SK-N-SH (cell line): ENCODE measurements around the gene TRPV2. TPM values are rescaled to one million over a fixed set of nuclear protein-coding genes. Genes with fewer than 3 reads are reported as not detected.

Source experiments
- CTCF ChIA-PET: fragments of 300-600, 350-600 bp; formaldehyde crosslinking; extraction: SDS; loops from one replicate; lab custom pipeline; 2021; lab: Yijun Ruan, JAX
- POLR2A ChIA-PET: fragments of 350-600 bp; sonication (Branson Sonifier 250); formaldehyde crosslinking; extraction: SDS; loops from one replicate; lab custom pipeline; 2020; ENCODE audit warnings: antibody characterized with exemption, inconsistent platforms; lab: Yijun Ruan, JAX
- DNase-seq: peaks from one replicate; pipeline ENCODE4 v3.0.0; 2012
- H2AFZ ChIP-seq: fragments of 200-600 bp; sonication (generic); 2 replicates; pipeline ENCODE4 v1.8.1; 2016; ENCODE audit warnings: antibody characterized with exemption, mild to moderate bottlenecking, low read depth
- H3F3A ChIP-seq: fragments of 200-600 bp; sonication (generic); replicated peaks from 2 replicates; pipeline ENCODE3; 2016; ENCODE audit warnings: antibody characterized with exemption, mild to moderate bottlenecking; ENCODE audit not compliant: insufficient read depth
- H3K27ac ChIP-seq, 2 experiments: fragments of 200-500 bp in 1 of 2; fragments of 200-600 bp in 1 of 2; sonication (Bioruptor generic) in 1 of 2; sonication (generic), shearing (Covaris generic) in 1 of 2; 2 replicates each; pipeline versions ENCODE4 v1.5.1 to v1.6.1; 2014 to 2016; ENCODE audit warnings: low read depth in 2 of 2, inconsistent platforms in 1 of 2, low read length in 1 of 2, mild to moderate bottlenecking in 1 of 2, mixed read lengths in 1 of 2
- H3K27me3 ChIP-seq: fragments of 200-600 bp; sonication (generic), shearing (Covaris generic); 2 replicates; pipeline ENCODE4 v1.6.1; 2016; ENCODE audit warnings: mixed run types; ENCODE audit not compliant: insufficient read depth
- H3K36me3 ChIP-seq, 2 experiments: fragments of 200-500 bp in 1 of 2; fragments of 200-600 bp in 1 of 2; sonication (Bioruptor generic) in 1 of 2; sonication (generic) in 1 of 2; replicated peaks in 1 of 2; 2 replicates each; pipeline versions ENCODE3 to v1.5.1; 2014 to 2016; ENCODE audit warnings: low read length in 1 of 2, mild to moderate bottlenecking in 1 of 2; ENCODE audit not compliant: insufficient read depth in 2 of 2, control insufficient read depth in 1 of 2
- H3K4me1 ChIP-seq, 2 experiments: fragments of 200-500 bp in 1 of 2; fragments of 200-600 bp in 1 of 2; sonication (Bioruptor generic) in 1 of 2; sonication (generic), shearing (Covaris generic) in 1 of 2; 2 replicates each; pipeline versions ENCODE4 v1.5.1 to v1.6.1; 2014 to 2016; ENCODE audit warnings: low read depth in 1 of 2, low read length in 1 of 2, mixed run types in 1 of 2; ENCODE audit not compliant: insufficient read depth in 2 of 2, control insufficient read depth in 1 of 2
- H3K4me2 ChIP-seq: fragments of 200-600 bp; sonication (generic), shearing (Covaris generic); 2 replicates; pipeline ENCODE4 v1.6.1; 2017; ENCODE audit warnings: mixed run types
- H3K4me3 ChIP-seq, 2 experiments: fragments of 200-500 bp in 1 of 2; fragments of 200-600 bp in 1 of 2; sonication (Bioruptor generic) in 1 of 2; sonication (generic), shearing (Covaris generic) in 1 of 2; 2 replicates each; pipeline versions ENCODE4 v1.5.1 to v1.8.1; 2014 to 2016; ENCODE audit warnings: low read depth in 2 of 2, inconsistent platforms in 1 of 2, low read length in 1 of 2, mild to moderate bottlenecking in 1 of 2, mixed read lengths in 1 of 2, moderate library complexity in 1 of 2
- H3K79me2 ChIP-seq: fragments of 200-600 bp; sonication (generic); 2 replicates; pipeline ENCODE4 v1.8.1; 2017; ENCODE audit warnings: mild to moderate bottlenecking; ENCODE audit not compliant: insufficient read depth
- H3K9ac ChIP-seq: fragments of 200-600 bp; sonication (generic); 2 replicates; pipeline ENCODE4 v1.6.1; 2017; ENCODE audit warnings: mixed run types
- H3K9me2 ChIP-seq: fragments of 200-600 bp; sonication (generic); 2 replicates; pipeline ENCODE4 v1.6.1; 2017; ENCODE audit warnings: mixed run types
- H3K9me3 ChIP-seq: fragments of 200-600 bp; sonication (generic); 2 replicates; pipeline ENCODE4 v1.6.1; 2017; ENCODE audit warnings: mixed run types, mild to moderate bottlenecking, moderate library complexity
- H4K20me1 ChIP-seq: fragments of 200-600 bp; sonication (generic); 2 replicates; pipeline ENCODE4 v1.6.1; 2017; ENCODE audit warnings: mild to moderate bottlenecking, mixed run types; ENCODE audit not compliant: insufficient read depth
- CTCF ChIP-seq: fragments of 200-600 bp; sonication (generic); IDR thresholded peaks from 2 replicates; pipeline ENCODE4 v1.6.1; 2017; ENCODE audit warnings: antibody characterized with exemption, mild to moderate bottlenecking, moderate library complexity
- EZH2phosphoT487 ChIP-seq: fragments of 200-600 bp; sonication (generic); IDR thresholded peaks from 2 replicates; pipeline ENCODE4 v1.6.1; 2017; ENCODE audit warnings: low read depth, mixed run types, mild to moderate bottlenecking, antibody characterized with exemption, moderate library complexity, borderline replicate concordance
- FOSL2 ChIP-seq: IDR thresholded peaks from 2 replicates; pipeline ENCODE4 v1.4.0; 2012; ENCODE audit warnings: low read depth, mild to moderate bottlenecking, moderate library complexity, borderline replicate concordance
- GABPA ChIP-seq: IDR thresholded peaks from 2 replicates; pipeline ENCODE4 v1.4.0; 2012; ENCODE audit warnings: low read depth, mild to moderate bottlenecking
- GATA2 ChIP-seq: sonication (generic); formaldehyde crosslinking; IDR thresholded peaks from 2 replicates; pipeline ENCODE4 v1.5.0; 2020; ENCODE audit warnings: mild to moderate bottlenecking, missing genetic modification reagents
- JUND ChIP-seq: IDR thresholded peaks from 2 replicates; pipeline ENCODE4 v1.4.0; 2012
- MXI1 ChIP-seq: IDR thresholded peaks from 2 replicates; pipeline ENCODE4 v1.6.1; 2012; ENCODE audit warnings: mild to moderate bottlenecking, low read depth, low read length, improper control_type of control experiment
- NFIC ChIP-seq: IDR thresholded peaks from 2 replicates; pipeline ENCODE4 v1.4.0; 2012; ENCODE audit warnings: borderline replicate concordance
- NRF1 ChIP-seq: IDR thresholded peaks from 2 replicates; pipeline ENCODE4 v1.6.1; 2012; ENCODE audit warnings: low read depth, mild to moderate bottlenecking, low read length
- RAD21 ChIP-seq: IDR thresholded peaks from 2 replicates; pipeline ENCODE4 v1.6.1; 2012; ENCODE audit warnings: mild to moderate bottlenecking, low read length
- RCOR1 ChIP-seq: fragments of 150-350 bp; IDR thresholded peaks from 2 replicates; pipeline ENCODE4 v1.6.1; 2017; ENCODE audit warnings: antibody characterized with exemption, low read length
- YY1 ChIP-seq: IDR thresholded peaks from 2 replicates; pipeline ENCODE4 v1.4.0; 2012; ENCODE audit warnings: low read depth, mild to moderate bottlenecking
- WGBS: methylation state at CpG from one replicate; pipeline ENCODE4 v1.1.6; 2017; ENCODE audit warnings: low lambda C conversion rate; 5-methylcytosine and 5-hydroxymethylcytosine counted together
- polyA plus RNA-seq, 3 experiments: library from polyadenylated mRNA; depleted of rRNA; stranded (reverse); fragments of >200 nt; gene quantifications; 2 replicates each; pipeline ENCODE4 v1.2.3, GENCODE V29; 2012
- TF ChIP-seq, protein P1 (sequence below): IDR thresholded peaks from 2 replicates; pipeline ENCODE4 v1.4.0; 2012; ENCODE audit warnings: low read depth, borderline replicate concordance
- TF ChIP-seq, protein P2 (sequence below): IDR thresholded peaks from 2 replicates; pipeline ENCODE4 v1.4.0; 2012; ENCODE audit warnings: low read depth

Gene TRPV2
- polyA plus RNA-seq, 1 of the 3 experiments (the other 2 are of a cell fraction) = 11.0 TPM

DNA sequence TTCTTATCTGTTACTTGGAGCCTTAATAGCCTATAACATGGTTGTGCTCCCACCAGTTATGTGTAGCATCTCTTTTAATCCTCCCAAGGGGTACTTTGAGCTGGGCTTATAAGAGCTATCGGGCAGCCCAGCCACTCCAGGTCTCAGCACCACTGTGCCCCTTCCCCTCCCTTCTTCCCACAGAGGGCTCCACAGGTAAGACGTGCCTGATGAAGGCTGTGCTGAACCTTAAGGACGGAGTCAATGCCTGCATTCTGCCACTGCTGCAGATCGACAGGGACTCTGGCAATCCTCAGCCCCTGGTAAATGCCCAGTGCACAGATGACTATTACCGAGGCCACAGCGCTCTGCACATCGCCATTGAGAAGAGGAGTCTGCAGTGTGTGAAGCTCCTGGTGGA lies 7.0 kb downstream of the TRPV2 start:
- TF ChIP-seq, protein P1, sequence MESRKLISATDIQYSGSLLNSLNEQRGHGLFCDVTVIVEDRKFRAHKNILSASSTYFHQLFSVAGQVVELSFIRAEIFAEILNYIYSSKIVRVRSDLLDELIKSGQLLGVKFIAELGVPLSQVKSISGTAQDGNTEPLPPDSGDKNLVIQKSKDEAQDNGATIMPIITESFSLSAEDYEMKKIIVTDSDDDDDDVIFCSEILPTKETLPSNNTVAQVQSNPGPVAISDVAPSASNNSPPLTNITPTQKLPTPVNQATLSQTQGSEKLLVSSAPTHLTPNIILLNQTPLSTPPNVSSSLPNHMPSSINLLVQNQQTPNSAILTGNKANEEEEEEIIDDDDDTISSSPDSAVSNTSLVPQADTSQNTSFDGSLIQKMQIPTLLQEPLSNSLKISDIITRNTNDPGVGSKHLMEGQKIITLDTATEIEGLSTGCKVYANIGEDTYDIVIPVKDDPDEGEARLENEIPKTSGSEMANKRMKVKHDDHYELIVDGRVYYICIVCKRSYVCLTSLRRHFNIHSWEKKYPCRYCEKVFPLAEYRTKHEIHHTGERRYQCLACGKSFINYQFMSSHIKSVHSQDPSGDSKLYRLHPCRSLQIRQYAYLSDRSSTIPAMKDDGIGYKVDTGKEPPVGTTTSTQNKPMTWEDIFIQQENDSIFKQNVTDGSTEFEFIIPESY = no peak
- TF ChIP-seq, all 33 proteins: peak for 0
- Histone ChIP-seq H3K36me3 (no peaks in the 10 kb centered on the region), H3F3A (peaks cover 34% of the 10 kb centered on the region), H3K27me3 (no peaks in the 10 kb centered on the region), H3K9ac (no peak overlapping the region), H3K4me3 (no peak overlapping the region), H3K27ac (no peak overlapping the region), H3K9me2 (no peaks in the 10 kb centered on the region), H3K9me3 (no peaks in the 10 kb centered on the region), H3K4me2 (no peak overlapping the region), H3K79me2 (no peaks in the 10 kb centered on the region), H3K4me1 (peaks cover 26 to 34% of the 10 kb centered on the region in 2 experiments), H2AFZ (no peak overlapping the region), H4K20me1 (no peaks in the 10 kb centered on the region)
- ChIA-PET POLR2A (no interaction called here), CTCF (no interaction called here)
- DNase-seq = no peak
- 93% methylated on average over 7 of the region's 7 CpGs for WGBS

DNA sequence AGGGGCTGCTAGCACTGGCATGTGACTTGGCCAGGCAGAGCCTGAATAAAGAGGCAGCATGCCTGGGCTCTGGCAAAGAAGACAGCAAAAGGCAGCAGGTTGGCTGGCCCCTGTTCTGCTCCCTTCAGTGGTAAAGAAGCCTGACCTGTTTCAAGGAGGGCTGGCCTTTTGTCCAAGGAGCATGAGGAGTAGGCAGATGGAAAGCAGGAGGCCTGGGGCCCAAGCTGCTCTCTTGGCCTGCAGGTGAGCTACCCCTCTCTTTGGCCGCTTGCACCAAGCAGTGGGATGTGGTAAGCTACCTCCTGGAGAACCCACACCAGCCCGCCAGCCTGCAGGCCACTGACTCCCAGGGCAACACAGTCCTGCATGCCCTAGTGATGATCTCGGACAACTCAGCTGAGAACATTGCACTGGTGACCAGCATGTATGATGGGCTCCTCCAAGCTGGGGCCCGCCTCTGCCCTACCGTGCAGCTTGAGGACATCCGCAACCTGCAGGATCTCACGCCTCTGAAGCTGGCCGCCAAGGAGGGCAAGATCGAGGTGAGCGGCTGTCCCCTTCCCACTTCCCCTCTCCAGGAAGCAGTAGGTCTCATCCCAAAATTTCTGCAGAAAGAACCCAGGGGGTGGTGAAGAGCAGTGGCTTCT lies 8.0 kb downstream of the TRPV2 start:
- H3K4me1 ChIP-seq = peaks cover 21 to 25% of the 10 kb centered on the region in 2 experiments
- CTCF ChIA-PET = no interaction called here
- no peak overlapping the region for H2AFZ ChIP-seq
- H3F3A ChIP-seq = peaks cover 27% of the 10 kb centered on the region
- no peaks in the 10 kb centered on the region for H3K79me2 ChIP-seq
- no peaks in the 10 kb centered on the region for H3K9me3 ChIP-seq
- 93% methylated on average over 5 of the region's 10 CpGs for WGBS
- no peak overlapping the region for H3K27ac ChIP-seq
- no peaks in the 10 kb centered on the region for H3K9me2 ChIP-seq
- H4K20me1 ChIP-seq = no peaks in the 10 kb centered on the region
- POLR2A ChIA-PET = interaction anchor here (1.5 kb wide), 1 partner anchor 15 kb away, joined by 7 read pairs; no protein-coding TSS in a partner anchor
- H3K4me3 ChIP-seq = no peak overlapping the region
- no peaks in the 10 kb centered on the region for H3K27me3 ChIP-seq
- TF ChIP-seq RAD21 = no peak
- TF ChIP-seq MXI1 = no peak
- TF ChIP-seq FOSL2 = no peak
- no peak for TF ChIP-seq GABPA
- TF ChIP-seq NFIC = no peak
- TF ChIP-seq CTCF = no peak
- TF ChIP-seq EZH2phosphoT487 = no peak
- TF ChIP-seq GATA2 (CRISPR knock-in tag) = no peak
- TF ChIP-seq YY1 = no peak
- no peak for TF ChIP-seq NRF1
- TF ChIP-seq JUND = no peak
- TF ChIP-seq RCOR1 = no peak
- TF ChIP-seq, protein P2, sequence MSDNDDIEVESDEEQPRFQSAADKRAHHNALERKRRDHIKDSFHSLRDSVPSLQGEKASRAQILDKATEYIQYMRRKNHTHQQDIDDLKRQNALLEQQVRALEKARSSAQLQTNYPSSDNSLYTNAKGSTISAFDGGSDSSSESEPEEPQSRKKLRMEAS = no peak
- DNase-seq = no peak
- no peak overlapping the region for H3K4me2 ChIP-seq
- no peaks in the 10 kb centered on the region for H3K36me3 ChIP-seq
- H3K9ac ChIP-seq = no peak overlapping the region
